HepG2 (cell line): ENCODE results near the gene MRPL2. TPM values are rescaled to one million over a fixed set of nuclear protein-coding genes. Genes with fewer than 3 reads are reported as not detected.

ENCODE experiments used
- ATAC-seq: fragments of 200-7000 bp; cut with Tn5 transposase; 3 replicates; pipeline ENCODE4 v1.9.1; 2020; ENCODE audit warnings: mild to moderate bottlenecking, moderate library complexity
- BruUV-seq: library from RNA; stranded (reverse); fragments of 400-500 nt; replicated peaks from 2 replicates; lab custom pipeline; 2021; lab: Mats Ljungman, UMichigan
- CTCF ChIA-PET: fragments of 300-600 bp; formaldehyde crosslinking; extraction: SDS; loops from one replicate; lab custom pipeline; 2021; ENCODE audit warnings: low total read pairs, inconsistent platforms, low intra/inter-chr PET ratio; lab: Yijun Ruan, JAX
- POLR2A ChIA-PET: fragments of 350-600 bp; sonication (Branson Sonifier 250); formaldehyde crosslinking; loops from one replicate; lab custom pipeline; 2020; ENCODE audit warnings: antibody characterized with exemption, inconsistent platforms; lab: Yijun Ruan, JAX
- DNase-seq: peaks from one replicate; pipeline ENCODE4 v3.0.0-alpha.2; 2015; ENCODE audit warnings: low spot score
- FAIRE-seq: peaks from 3 replicates; lab custom pipeline; 2011; peaks lifted over from hg19 to GRCh38; lab: Jason Lieb, UNC
- H2AFZ ChIP-seq: one replicate; pipeline ENCODE4 v1.6.1; 2011; ENCODE audit warnings: low read length, inconsistent platforms
- H3K27ac ChIP-seq: fragments of 300-600 bp; 3 replicates; pipeline ENCODE4 v1.8.0; 2011; ENCODE audit warnings: mixed run types, mild to moderate bottlenecking, mixed read lengths, low read length, inconsistent platforms; ENCODE audit not compliant: insufficient read depth; ENCODE audit errors: extremely low read length
- H3K27me3 ChIP-seq, 2 experiments: fragments of 200-600 bp in 1 of 2; 2 replicates in 1 of 2; 3 replicates in 1 of 2; pipeline versions ENCODE4 v1.6.0 to v1.8.0; 2011; ENCODE audit warnings: low read length in 2 of 2, mild to moderate bottlenecking in 2 of 2, moderate library complexity in 2 of 2, inconsistent platforms in 1 of 2; ENCODE audit not compliant: insufficient read depth in 2 of 2, control insufficient read depth in 1 of 2
- H3K36me3 ChIP-seq, 2 experiments: fragments of 200-600 bp in 1 of 2; replicated peaks in 1 of 2; 2 replicates in 1 of 2; 3 replicates in 1 of 2; pipeline versions ENCODE4 v1.5.1 to v1.8.0; 2011; ENCODE audit warnings: low read length in 2 of 2, inconsistent platforms in 1 of 2; ENCODE audit not compliant: insufficient read depth in 2 of 2, control insufficient read depth in 1 of 2
- H3K4me1 ChIP-seq: 2 replicates; pipeline ENCODE4 v1.5.1; 2012; ENCODE audit warnings: low read length, inconsistent platforms; ENCODE audit not compliant: insufficient read depth
- H3K4me2 ChIP-seq: 2 replicates; pipeline ENCODE4 v1.6.0; 2011; ENCODE audit warnings: low read depth, low read length, inconsistent platforms
- H3K4me3 ChIP-seq, 3 experiments: fragments of 200-600 bp in 1 of 3; sonication (generic), shearing (Covaris generic) in 1 of 3; replicated peaks in 1 of 3; 2 replicates each; pipeline ENCODE4 v1.5.1; 2011 to 2016; ENCODE audit warnings: low read length in 3 of 3, inconsistent platforms in 2 of 3, low read depth in 2 of 3, mild to moderate bottlenecking in 2 of 3, control low read depth in 1 of 3, mixed read lengths in 1 of 3; ENCODE audit not compliant: insufficient read depth in 1 of 3
- H3K79me2 ChIP-seq: one replicate; pipeline ENCODE4 v1.6.1; 2011; ENCODE audit warnings: low read length, inconsistent platforms; ENCODE audit not compliant: insufficient read depth
- H3K9ac ChIP-seq: 2 replicates; pipeline ENCODE4 v1.6.0; 2011; ENCODE audit warnings: mild to moderate bottlenecking, low read depth, low read length, inconsistent platforms; ENCODE audit not compliant: insufficient read depth
- H3K9me3 ChIP-seq: 2 replicates; pipeline ENCODE4 v1.5.1; 2012; ENCODE audit warnings: mild to moderate bottlenecking, low read length
- H4K20me1 ChIP-seq: 2 replicates; pipeline ENCODE4 v1.6.0; 2011; ENCODE audit warnings: inconsistent platforms, mild to moderate bottlenecking, low read length, moderate library complexity; ENCODE audit not compliant: insufficient read depth
- DZIP1 ChIP-seq: sonication (generic); formaldehyde crosslinking; IDR thresholded peaks from 2 replicates; pipeline ENCODE4 v1.5.0; 2020; ENCODE audit warnings: mild to moderate bottlenecking, missing genetic modification reagents
- ISX ChIP-seq: sonication (generic); formaldehyde crosslinking; conservative IDR thresholded peaks from 2 replicates; pipeline ENCODE4 v1.5.0; 2020; ENCODE audit warnings: missing genetic modification reagents
- POLR2A ChIP-seq, 2 experiments: IDR thresholded peaks; 2 replicates each; pipeline ENCODE4 v1.6.1; 2011; ENCODE audit warnings: low read depth in 2 of 2, low read length in 2 of 2, mild to moderate bottlenecking in 1 of 2, moderate library complexity in 1 of 2; ENCODE audit not compliant: insufficient read depth in 1 of 2
- THAP11 ChIP-seq: IDR thresholded peaks from 2 replicates; pipeline ENCODE4 v1.6.1; 2016; ENCODE audit warnings: missing biosample characterization, missing genetic modification reagents
- ZNF317 ChIP-seq: sonication (generic); formaldehyde crosslinking; IDR thresholded peaks from 2 replicates; pipeline ENCODE4 v1.5.0; 2020; ENCODE audit warnings: mild to moderate bottlenecking, missing genetic modification reagents
- WGBS: methylation state at CpG from one replicate; pipeline ENCODE4 v1.1.6; 2017; ENCODE audit warnings: low lambda C conversion rate; 5-methylcytosine and 5-hydroxymethylcytosine counted together
- in situ Hi-C: cut with HindIII; loops from 2 replicates; pipeline ENCODE4 v1.10.0; 2017; ENCODE audit warnings: low pct_unique_long_range_greater_than_20kb; ENCODE audit not compliant: extremely low pct_ligation_motif_present
- intact Hi-C: fragments of 100-400 bp; cut with micrococcal nuclease; formaldehyde crosslinking; loops from one replicate; pipeline ENCODE4 v1.10.0; 2022; ENCODE audit not compliant: unreplicated experiment
- polyA plus RNA-seq, 8 experiments: library from polyadenylated mRNA; depleted of rRNA in 3 of 8; stranded (reverse) in 7 of 8; unstranded in 1 of 8; fragments of >200 nt; fragmentation: Illumina TruSeq in 4 of 8; extraction: Trizol in 4 of 8; gene quantifications; 2 replicates each; pipeline versions ENCODE4 v1.2.1 to v1.2.3, GENCODE V29; 2011 to 2016; ENCODE audit warnings: low read depth in 4 of 8, missing spikeins in 1 of 8, mixed read lengths in 1 of 8; ENCODE audit not compliant: insufficient read depth in 1 of 8
- total RNA-seq, 5 experiments: library from RNA; depleted of rRNA; stranded (reverse); fragments of >200 nt; fragmentation: Illumina TruSeq; extraction: Trizol; gene quantifications; 2 replicates each; pipeline ENCODE4 v1.2.3, GENCODE V29; 2016; ENCODE audit warnings: low read depth in 1 of 5

MRPL2 gene
- total and polyA plus RNA-seq, 2 of the 13 experiments (the other 11 are each of a cell fraction or from before 2014, with no cell fraction given) = 56.8 to 65.6 TPM

GRCh38 chr6:43037197-43037596 is 22.0 kb downstream of the MRPL2 start:
- no peak for FAIRE-seq
- CTCF ChIA-PET = no interaction called here
- intact Hi-C loops = no loop called here

More at GRCh38 chr6:43037197-43037596, 22.0 kb downstream of the MRPL2 start:
- H3K27me3 ChIP-seq = no peaks in the 10 kb centered on the region
- no peaks in the 10 kb centered on the region for H3K79me2 ChIP-seq
- no peak overlapping the region for H3K4me3 ChIP-seq
- H3K4me2 ChIP-seq = no peak overlapping the region
- DNase-seq (no peak), ATAC-seq (0 out of 3 replicates have a peak, but pooled peaks have one; percentile 5)
- peaks cover 31 to 60% of the 10 kb centered on the region in 2 experiments for H3K36me3 ChIP-seq
- H3K9ac ChIP-seq = no peak overlapping the region
- TF ChIP-seq THAP11 (no peak), DZIP1 (0 out of 2 replicates have a peak, but pooled peaks have one; percentile 31), ISX (CRISPR knock-in tag) (no peak), ZNF317 (CRISPR knock-in tag) (no peak), POLR2A (IDR thresholded peaks at IDR 0.05; ENCODE audit: insufficient read depth in 1 of 2, low read depth in 2 of 2, low read length in 2 of 2) (peak; percentile 33 to 41; a peak in 3 of 4 replicates)
- POLR2A ChIA-PET = interaction anchor here (1.2 to 3.6 kb wide), 3 partner anchors 17 to 50 kb away, joined by 3 to 19 read pairs (median 3); partner anchors contain the start of genes CUL7, KLC4 and MRPL2
- no peak overlapping the region for H3K27ac ChIP-seq
- H2AFZ ChIP-seq = no peak overlapping the region
- WGBS = 93% methylated on average over 5 of the region's 5 CpGs
- no TSS peak for BruUV-seq
- in situ Hi-C loops = no loop called here
- peaks cover 12% of the 10 kb centered on the region for H3K4me1 ChIP-seq
- H4K20me1 ChIP-seq = peaks cover 3% of the 10 kb centered on the region; the same call in 1 of the 2 replicates
- no peaks in the 10 kb centered on the region for H3K9me3 ChIP-seq
